GM20000 (cell line): ENCODE data around the gene CCDC85C.

Experiments
- DNase-seq: peaks from one replicate; pipeline ENCODE4 v3.0.0; 2012; ENCODE audit warnings: low spot score
- TF ChIP-seq, protein P1 (sequence below): IDR thresholded peaks from 2 replicates; pipeline ENCODE4 v1.5.1; 2012; ENCODE audit warnings: mild to moderate bottlenecking, control low read depth; ENCODE audit errors: extremely low read depth, missing control alignments

The CCDC85C gene

DNA sequence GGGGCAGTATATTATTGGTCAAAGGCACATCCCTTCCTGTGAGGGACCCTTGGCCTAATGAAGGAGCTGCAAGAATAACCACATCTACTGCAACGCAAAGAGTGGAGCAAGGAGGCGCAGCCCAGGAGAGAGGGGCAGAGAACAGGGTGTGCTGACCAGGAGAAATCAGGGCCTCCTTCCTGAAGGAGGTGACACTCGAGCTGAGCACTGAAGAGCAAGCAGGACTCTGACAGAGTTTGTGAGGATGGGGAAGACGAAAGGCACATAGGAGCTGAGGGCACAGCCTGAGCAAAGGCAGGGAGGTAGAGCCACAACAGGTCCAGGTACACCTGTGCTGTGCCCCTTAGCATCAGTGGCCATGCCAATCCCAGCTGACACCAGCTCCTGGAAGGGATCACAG is 60.6 kb downstream of the CCDC85C start:
- TF ChIP-seq, protein P1, sequence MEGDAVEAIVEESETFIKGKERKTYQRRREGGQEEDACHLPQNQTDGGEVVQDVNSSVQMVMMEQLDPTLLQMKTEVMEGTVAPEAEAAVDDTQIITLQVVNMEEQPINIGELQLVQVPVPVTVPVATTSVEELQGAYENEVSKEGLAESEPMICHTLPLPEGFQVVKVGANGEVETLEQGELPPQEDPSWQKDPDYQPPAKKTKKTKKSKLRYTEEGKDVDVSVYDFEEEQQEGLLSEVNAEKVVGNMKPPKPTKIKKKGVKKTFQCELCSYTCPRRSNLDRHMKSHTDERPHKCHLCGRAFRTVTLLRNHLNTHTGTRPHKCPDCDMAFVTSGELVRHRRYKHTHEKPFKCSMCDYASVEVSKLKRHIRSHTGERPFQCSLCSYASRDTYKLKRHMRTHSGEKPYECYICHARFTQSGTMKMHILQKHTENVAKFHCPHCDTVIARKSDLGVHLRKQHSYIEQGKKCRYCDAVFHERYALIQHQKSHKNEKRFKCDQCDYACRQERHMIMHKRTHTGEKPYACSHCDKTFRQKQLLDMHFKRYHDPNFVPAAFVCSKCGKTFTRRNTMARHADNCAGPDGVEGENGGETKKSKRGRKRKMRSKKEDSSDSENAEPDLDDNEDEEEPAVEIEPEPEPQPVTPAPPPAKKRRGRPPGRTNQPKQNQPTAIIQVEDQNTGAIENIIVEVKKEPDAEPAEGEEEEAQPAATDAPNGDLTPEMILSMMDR, result no peak
- DNase-seq, result no peak

DNA sequence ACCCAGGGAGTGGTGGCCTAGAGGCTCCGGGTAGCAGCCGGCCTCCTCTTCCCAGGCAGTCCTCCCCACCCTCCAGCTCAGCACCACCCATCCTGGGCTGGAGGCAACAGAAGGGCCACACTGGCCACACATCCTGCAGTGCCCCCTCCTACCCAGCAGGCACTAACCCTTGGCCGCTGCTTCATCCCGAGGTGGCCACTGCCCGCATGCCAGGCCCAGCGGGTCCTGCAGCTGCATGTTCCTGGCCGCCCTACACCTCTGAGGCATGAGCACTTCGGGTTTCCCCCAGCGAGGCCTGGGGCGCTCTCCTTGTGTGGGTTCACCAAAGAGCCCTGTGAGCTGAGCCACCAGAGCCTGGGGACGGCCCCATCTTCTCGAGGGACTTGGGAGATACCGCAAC is 61.4 kb downstream of the CCDC85C start:
- TF ChIP-seq, protein P1, result no peak
- no peak for DNase-seq

DNA sequence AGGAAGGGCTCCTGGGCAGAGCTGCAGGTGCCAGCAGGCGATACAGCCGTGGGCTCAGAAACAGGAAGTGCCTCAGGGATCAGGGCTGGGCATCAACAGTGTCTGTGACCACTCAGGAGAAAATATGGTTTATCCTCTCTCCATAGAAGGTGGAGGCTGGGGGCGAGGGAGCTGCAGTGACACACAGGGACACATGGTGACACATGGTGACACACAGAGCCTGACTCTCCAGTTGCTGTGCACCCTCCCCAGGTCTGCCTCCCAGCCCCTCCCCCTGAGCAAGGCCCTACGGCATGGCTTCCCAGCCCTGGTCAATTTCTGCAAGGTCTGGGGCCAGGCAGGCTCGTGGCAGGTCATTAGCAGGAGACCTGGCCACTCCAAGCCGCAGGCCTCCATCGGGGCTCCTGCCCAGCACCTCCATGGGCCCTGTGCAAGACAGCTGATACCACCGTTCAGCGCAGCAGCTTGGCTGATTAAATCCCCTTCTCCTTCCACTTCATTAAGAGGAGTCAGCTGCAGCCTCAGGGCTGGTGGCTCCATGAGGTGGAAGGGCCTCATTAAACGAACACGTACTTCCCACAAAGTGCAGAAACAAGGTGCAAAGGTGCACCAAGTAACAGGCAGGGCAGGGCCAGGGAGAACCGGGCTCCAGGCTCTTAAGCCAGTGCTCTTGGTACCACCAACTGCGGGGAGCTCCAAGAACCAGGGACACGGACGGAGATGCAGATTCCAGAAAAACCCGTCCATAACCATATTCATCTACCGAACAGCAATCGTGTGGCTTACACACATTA is 62.1 kb downstream of the CCDC85C start:
- no peak for DNase-seq
- TF ChIP-seq, protein P1, result no peak

DNA sequence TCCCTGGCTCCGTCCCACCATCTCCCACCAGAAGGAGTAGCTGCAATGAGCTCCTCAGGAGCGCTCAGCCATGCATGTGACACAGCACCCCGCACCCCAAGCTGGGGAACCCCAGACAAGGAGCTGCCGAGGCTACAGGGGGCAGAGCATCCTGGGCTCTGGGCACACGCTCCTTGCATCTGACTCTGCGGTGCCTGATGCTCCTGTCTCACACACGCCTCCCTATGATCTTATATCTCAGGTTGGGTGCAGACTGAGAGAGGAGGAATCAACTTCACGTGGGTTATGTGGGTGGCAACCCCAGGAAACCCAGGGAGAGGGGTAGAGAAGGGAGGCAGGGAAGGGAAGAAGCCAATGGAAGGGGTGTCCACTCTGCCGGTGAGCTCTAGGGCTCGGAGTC is 62.8 kb downstream of the CCDC85C start:
- DNase-seq, result no peak
- TF ChIP-seq, protein P1, result no peak

DNA sequence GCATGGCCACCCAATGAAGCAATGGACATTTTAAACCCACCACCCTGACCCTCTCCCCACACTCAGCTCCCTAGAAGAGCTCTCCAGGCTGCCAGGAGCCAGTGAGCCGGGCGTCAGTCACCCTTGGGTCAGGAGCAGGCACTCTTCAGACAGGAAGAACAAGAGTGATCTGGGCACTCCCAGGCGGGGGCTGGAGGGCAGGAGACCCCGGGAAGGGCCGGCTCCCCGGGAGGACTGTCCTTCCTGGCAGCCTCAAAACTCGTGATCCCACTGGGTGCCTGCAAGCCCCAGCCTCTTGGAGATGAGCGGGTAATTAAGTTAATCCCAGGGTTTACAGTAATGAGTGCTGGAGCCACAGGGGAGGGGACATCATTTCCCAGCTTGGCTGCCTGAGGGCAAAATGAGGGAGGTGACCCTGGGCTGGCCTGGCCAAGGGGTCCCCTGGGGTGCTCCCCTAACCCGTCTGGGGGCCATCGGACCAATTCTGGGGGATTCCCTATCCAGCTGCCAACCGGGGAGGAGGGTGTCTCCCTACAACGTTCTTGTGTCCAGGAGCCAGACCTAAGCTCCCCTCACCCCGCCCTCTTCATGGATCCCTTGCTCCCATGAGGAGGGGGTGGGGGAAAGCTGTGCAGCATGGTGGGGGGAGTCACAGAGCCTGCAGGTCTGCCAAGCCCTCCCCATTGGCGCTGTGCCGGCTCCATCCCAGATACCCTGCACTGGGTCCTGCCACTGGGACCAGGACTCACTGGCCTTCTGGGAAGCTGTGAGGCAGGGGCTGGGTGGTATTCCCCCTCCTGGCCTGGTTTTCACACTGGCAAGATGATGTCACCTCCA is 63.6 kb downstream of the CCDC85C start:
- TF ChIP-seq, protein P1, result no peak
- no peak for DNase-seq

DNA sequence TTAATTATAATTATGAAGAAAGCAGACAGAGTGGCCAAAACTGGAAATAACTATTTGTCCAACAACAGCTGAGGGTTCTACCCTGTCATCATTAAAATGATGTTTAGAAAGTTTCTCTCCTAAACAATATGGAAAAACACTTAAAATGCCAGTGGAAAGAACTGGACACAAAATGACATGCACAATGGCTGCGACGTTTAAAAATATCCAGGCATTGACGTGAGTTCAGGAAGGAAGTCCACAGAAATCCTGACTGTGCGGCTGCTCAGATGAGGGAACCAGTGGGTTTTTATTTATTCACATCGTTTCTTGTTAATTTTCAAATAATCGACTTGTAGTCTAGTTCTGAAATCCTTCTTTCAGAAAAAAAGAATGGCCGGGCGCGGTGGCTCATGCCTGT is 64.5 kb downstream of the CCDC85C start:
- DNase-seq, result no peak
- TF ChIP-seq, protein P1, result no peak

DNA sequence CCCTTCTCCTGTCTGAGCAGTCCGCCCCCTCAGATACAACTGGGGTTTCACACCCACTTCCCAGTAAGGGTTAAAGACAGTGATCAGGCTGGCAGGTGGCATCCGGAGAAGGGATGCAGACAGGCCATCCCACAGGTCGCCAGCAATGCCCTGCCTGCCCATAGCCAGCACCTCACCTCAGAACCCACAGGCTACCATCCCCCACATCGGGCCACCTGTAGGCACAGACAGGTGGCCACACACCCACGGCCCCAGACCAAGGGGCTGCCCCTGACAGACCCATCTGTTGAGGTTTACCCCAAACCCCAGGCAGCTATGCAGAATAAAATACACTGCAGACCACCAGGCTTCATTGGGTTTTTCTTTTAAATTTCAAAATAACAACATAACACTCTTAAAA is 65.3 kb downstream of the CCDC85C start:
- TF ChIP-seq, protein P1, result no peak
- DNase-seq, result no peak
